HG02610 (cell line): ENCODE measurements around the gene AP1S3.
A peak's percentile ranks its signal among the peaks of the same experiment; 100 is the strongest.

Experiments used
- ATAC-seq: cut with Tn5 transposase; IDR thresholded peaks from one replicate; pipeline ENCODE4 v1.9.1; 2021; ENCODE audit warnings: mild to moderate bottlenecking, moderate library complexity; ENCODE audit not compliant: unreplicated experiment

AP1S3 gene

GRCh38 chr2:223764796-223765195 is 72.6 kb downstream of the AP1S3 start:
- ATAC-seq, result no peak

GRCh38 chr2:223762853-223763252 is 74.5 kb downstream of the AP1S3 start:
- ATAC-seq, result no peak

DNA sequence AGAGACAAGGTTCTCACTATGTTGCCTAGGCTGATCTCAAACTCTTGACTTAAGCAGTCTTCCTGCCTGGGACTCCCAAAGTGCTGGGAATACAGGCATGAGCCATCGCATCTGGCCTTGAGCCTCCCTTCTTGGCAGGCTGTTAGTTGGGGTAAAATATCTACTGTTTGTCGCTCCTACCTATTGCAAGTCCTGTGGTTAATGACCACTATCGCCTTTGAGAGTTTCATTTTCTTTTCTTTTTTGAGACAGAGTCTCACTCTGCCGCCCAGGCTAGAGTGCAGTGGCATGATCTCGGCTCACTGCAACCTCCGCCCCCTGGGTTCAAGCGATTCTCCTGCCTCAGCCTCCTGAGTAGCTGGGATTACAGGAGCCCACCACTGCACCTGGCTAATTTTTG is 75.6 kb downstream of the AP1S3 start:
- peak; percentile 71 for ATAC-seq

- peak; percentile 87 for ATAC-seq
Measured at GRCh38 chr2:223760838-223761502, 76.4 kb downstream of the AP1S3 start.

DNA sequence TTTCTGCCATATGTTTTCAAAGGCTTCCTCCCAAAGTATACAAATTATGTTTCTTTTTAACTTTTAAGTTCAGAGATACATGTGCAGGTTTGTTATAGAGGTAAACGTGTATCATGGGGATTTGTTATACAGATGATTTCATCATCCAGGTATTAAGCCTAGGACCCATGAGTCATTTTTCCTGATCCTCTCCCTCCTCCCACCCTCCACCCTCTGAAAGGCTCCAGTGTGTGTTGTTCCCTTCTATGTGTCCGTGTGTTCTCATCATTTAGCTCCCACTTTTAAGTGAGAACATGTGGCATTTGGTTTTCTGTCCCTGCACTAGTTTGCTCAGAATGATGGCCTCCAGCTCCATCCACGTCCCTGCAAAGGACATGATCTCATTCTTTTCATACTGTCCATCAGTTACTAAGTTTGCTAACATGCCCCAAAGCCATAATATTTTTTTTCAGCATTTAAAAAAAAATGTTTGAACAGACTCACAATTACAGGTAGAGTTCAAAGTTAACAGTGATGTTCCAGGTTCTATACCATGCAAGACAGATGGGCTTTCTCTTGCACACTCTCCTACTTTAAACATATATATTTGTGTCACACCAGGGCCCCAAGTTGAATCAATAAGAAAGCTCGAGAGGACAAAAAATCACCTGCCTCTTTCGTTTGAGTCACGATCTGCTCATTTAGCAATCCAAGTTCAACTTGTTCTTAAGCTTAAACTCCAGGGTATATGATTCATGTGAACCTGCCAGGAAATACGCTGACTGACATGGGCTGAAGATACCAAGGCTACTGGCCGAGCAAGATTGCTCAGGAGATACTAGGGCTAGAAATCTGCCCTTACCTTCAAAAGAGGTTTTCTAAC is 77.6 kb downstream of the AP1S3 start:
- no peak for ATAC-seq

- ATAC-seq, result no peak
Measured at GRCh38 chr2:223758131-223758840, 79.1 kb downstream of the AP1S3 start.

GRCh38 chr2:223753940-223754339 is 83.4 kb downstream of the AP1S3 start:
- no peak for ATAC-seq

- ATAC-seq, result no peak
Measured at GRCh38 chr2:223751012-223751411, 86.4 kb downstream of the AP1S3 start.

DNA sequence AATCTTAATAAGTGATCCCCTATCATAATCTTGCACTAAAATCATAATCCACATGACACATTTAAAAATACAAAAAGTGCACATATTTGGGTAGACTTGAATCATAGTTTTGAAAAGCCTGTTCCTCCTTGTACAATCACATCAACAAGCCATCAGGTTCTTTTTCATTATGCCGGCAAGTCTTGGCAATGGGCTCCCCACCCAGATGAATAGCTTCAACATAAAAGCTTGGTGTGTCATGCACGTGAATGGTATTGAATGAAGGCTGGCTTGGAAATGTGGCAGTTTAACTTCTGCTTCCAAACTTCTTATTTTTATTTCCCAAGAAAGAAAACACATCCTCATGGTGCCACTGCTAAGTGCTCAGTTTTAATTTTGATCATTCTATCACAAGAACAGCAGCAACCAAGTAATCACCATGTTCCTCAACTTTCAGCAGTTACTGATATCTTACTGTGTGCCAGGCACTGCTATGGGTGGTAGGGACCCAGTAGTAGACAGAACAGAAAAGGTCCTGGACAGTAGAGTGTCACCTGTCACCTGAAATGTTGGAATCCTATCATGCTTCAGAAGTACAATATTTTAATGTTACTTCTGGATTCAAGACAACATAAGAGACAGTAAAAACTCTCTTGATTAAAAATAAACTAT is 89.9 kb downstream of the AP1S3 start:
- ATAC-seq, result no peak

GRCh38 chr2:223746611-223747010 is 90.8 kb downstream of the AP1S3 start:
- ATAC-seq, result no peak

GRCh38 chr2:223744580-223744979 is 92.8 kb downstream of the AP1S3 start:
- no peak for ATAC-seq

DNA sequence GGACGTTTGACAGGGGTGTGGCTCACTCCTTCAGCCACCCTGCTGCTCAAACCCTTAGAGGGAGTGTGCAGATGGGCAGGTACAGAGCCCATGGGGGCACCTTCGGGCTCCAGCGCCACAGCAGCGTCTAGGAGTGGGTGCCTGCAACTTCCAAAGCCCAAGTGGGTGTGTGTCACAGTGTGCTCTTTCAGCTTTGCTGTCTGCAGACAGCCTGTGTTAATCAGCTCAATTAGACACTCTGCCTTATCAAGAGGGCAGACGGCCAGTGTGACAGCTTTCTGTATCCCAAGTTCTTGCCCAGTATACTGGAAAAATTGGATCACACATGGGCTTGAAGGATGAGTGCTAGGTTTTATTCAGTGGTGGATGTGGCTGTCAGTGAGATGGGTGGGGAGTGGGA is 96.7 kb downstream of the AP1S3 start:
- no peak for ATAC-seq

DNA sequence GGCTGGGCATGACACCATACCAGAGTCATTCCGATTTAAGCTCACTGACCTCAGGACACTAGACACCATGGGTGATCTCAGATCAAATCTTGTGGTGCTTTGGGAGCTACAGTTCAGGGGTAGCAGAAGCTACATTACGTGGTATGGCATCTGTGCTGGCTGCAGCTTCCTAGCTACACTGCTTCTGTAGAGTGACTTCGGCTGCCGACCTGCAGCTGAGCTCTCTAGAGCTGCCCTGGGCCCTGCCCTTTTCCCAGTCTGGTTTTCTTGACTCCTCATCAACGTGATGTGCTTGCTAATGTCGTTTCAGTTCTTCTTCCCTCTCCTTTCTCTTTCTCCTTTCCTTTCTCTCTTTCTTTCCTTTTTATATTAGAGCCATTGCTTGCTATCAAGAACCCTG is 100.2 kb downstream of the AP1S3 start:
- ATAC-seq, result no peak

- no peak for ATAC-seq
Measured at GRCh38 chr2:223736488-223736887, 100.9 kb downstream of the AP1S3 start.

DNA sequence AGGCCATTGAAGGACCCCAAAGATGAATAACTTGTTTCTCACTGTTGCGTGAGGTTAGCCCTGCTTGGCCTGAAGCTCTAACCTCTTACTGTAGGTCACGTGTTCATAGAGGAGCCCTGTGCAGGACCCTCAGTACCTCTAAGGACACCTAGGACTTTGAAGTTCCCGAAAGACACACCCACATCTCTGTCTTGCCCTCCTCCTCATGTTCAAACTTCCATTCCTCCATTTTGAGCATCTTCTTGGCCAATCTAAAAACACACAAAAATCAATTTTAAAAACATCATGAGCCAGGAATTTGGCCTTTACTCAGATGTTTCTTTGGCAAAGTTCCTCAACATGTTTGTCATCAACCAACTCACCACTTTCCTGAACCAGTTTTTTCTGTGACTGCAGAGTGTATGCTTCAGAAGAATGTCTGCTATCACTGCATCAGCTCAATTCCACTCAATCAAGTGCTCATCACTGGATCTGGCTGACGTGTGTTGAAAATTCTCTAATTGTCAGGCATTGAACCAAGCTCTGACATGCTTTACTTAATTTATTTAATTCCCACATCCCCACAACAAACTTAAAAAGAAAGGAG is 101.6 kb downstream of the AP1S3 start:
- no peak for ATAC-seq

GRCh38 chr2:223735035-223735640 is 102.2 kb downstream of the AP1S3 start:
- no peak for ATAC-seq

DNA sequence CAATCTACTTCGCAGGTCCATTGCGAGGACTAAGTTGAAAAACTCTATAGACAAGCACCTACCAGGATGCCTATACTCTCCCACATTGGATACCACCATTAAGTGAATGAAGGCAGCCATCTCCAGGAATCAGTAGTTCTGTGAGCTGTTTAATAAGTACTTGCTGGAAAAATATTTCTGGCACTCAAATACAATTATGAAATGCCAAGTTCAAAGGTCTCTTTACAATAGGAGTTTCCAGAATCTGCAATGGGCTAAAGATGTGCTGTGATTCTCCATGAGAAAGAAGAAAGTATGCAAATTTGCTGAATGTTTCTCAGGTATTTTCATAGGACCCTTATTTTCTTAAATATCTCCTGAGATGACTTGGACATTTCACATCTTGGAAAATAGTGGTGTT is 103.0 kb downstream of the AP1S3 start:
- no peak for ATAC-seq

DNA sequence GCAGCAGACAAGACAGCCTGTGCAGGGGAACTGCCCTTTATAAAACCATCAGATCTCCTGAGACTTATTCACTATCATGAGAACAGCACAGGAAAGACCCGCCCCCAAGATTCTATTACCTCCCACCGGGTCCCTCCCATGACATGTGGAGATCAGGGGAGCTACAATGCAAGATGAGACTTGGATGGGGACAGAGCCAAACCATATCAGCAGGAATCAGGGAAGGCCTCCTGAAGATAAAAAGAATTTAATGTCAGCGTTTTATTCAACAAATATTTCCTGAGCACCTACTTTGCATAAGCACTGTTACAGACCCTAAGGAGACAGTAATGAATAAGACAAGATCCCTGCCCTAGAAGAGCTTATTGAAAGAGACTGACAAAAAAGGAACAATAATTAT is 105.0 kb downstream of the AP1S3 start:
- no peak for ATAC-seq

DNA sequence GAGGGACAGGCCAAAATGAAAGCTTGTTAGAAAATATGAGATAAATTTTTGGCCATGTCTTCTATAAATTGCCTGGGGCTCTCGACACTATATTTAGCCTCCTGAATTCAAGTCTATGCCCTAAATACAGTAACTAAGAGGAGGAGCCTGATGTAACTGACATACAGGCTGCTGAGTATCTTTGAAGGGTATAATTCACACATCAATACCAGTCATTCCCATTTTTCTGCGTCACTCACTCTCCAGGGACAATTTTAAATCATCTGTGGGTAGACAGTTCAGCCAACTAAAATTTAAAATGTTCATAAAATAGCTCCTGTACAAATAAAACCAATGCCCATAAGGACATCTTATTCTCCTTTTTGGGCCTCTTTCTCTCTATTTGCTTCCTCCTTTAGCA is 105.9 kb downstream of the AP1S3 start:
- ATAC-seq, result no peak

GRCh38 chr2:223729781-223730180 is 107.6 kb downstream of the AP1S3 start:
- ATAC-seq, result no peak
